HepG2 (cell line): Measurements from ENCODE around the gene OBSL1. TPM values are rescaled to one million over a fixed set of nuclear protein-coding genes. Genes with fewer than 3 reads are reported as not detected.

Experiments used
- ARNT ChIP-seq: fragments of 450-650 bp; IDR thresholded peaks from 2 replicates; pipeline ENCODE4 v1.6.1; 2017
- ATRX ChIP-seq: sonication (generic); formaldehyde crosslinking; IDR thresholded peaks from 2 replicates; pipeline ENCODE4 v1.4.0; 2020; ENCODE audit warnings: missing genetic modification reagents, borderline replicate concordance
- CCAR2 ChIP-seq: fragments of 200-400 bp; formaldehyde crosslinking; optimal IDR thresholded peaks from 2 replicates; pipeline ENCODE3; 2018; ENCODE audit warnings: low read depth, mild to moderate bottlenecking, low read length, moderate library complexity
- CHCHD3 ChIP-seq: sonication (generic); formaldehyde crosslinking; IDR thresholded peaks from 2 replicates; pipeline ENCODE4 v1.8.0; 2022; ENCODE audit warnings: mild to moderate bottlenecking, missing genetic modification reagents, moderate library complexity
- EED ChIP-seq: sonication (generic); formaldehyde crosslinking; IDR thresholded peaks from 2 replicates; pipeline ENCODE4 v1.5.0; 2020; ENCODE audit warnings: mild to moderate bottlenecking, missing genetic modification reagents
- ELF4 ChIP-seq: sonication (generic); formaldehyde crosslinking; IDR thresholded peaks from 2 replicates; pipeline ENCODE4 v1.5.0; 2020; ENCODE audit warnings: missing genetic modification reagents, mild to moderate bottlenecking, moderate library complexity, borderline replicate concordance
- FOXJ3 ChIP-seq: sonication (generic); formaldehyde crosslinking; IDR thresholded peaks from 2 replicates; pipeline ENCODE4 v1.4.0; 2020; ENCODE audit warnings: missing genetic modification reagents, mild to moderate bottlenecking, borderline replicate concordance
- HMGA1 ChIP-seq: sonication (generic); formaldehyde crosslinking; conservative IDR thresholded peaks from 2 replicates; pipeline ENCODE4 v1.4.0; 2020; ENCODE audit warnings: missing genetic modification reagents
- KAT8 ChIP-seq: IDR thresholded peaks from 2 replicates; pipeline ENCODE4 v1.6.1; 2016; ENCODE audit warnings: missing genetic modification reagents, missing compliant biosample characterization
- KDM5B ChIP-seq: sonication (generic); formaldehyde crosslinking; IDR thresholded peaks from 2 replicates; pipeline ENCODE4 v1.4.0; 2020; ENCODE audit warnings: missing genetic modification reagents, mild to moderate bottlenecking, borderline replicate concordance
- NFIC ChIP-seq: IDR thresholded peaks from 2 replicates; pipeline ENCODE4 v1.6.1; 2012; ENCODE audit warnings: mild to moderate bottlenecking, low read length, inconsistent platforms
- POGZ ChIP-seq: sonication (generic); formaldehyde crosslinking; IDR thresholded peaks from 2 replicates; pipeline ENCODE4 v1.4.0; 2020; ENCODE audit warnings: mild to moderate bottlenecking, missing genetic modification reagents
- SNRNP70 ChIP-seq: fragments of 200-400 bp; formaldehyde crosslinking; IDR thresholded peaks from 2 replicates; pipeline ENCODE4 v1.6.1; 2017; ENCODE audit warnings: mild to moderate bottlenecking, low read depth, low read length, moderate library complexity
- TBX2 ChIP-seq: sonication (generic); formaldehyde crosslinking; IDR thresholded peaks from 2 replicates; pipeline ENCODE4 v1.5.0; 2020; ENCODE audit warnings: missing genetic modification reagents, mild to moderate bottlenecking, borderline replicate concordance
- ZFX ChIP-seq: sonication (generic); formaldehyde crosslinking; IDR thresholded peaks from 2 replicates; pipeline ENCODE4 v1.4.0; 2020; ENCODE audit warnings: mild to moderate bottlenecking, low read depth, missing genetic modification reagents, moderate library complexity
- ZNF367 ChIP-seq: sonication (generic); formaldehyde crosslinking; IDR thresholded peaks from 2 replicates; pipeline ENCODE4 v1.4.0; 2020; ENCODE audit warnings: missing genetic modification reagents, borderline replicate concordance
- ZNF766 ChIP-seq: sonication (generic); formaldehyde crosslinking; IDR thresholded peaks from 2 replicates; pipeline ENCODE4 v1.5.0; 2020; ENCODE audit warnings: missing genetic modification reagents, borderline replicate concordance
- ZNF788 ChIP-seq: sonication (generic); formaldehyde crosslinking; IDR thresholded peaks from 2 replicates; pipeline ENCODE4 v1.5.0; 2020; ENCODE audit warnings: mild to moderate bottlenecking, missing genetic modification reagents, borderline replicate concordance
- ZNF800 ChIP-seq: sonication (generic); formaldehyde crosslinking; IDR thresholded peaks from 2 replicates; pipeline ENCODE4 v1.4.0; 2020; ENCODE audit warnings: missing genetic modification reagents
- ZNF83 ChIP-seq: sonication (generic); formaldehyde crosslinking; IDR thresholded peaks from 2 replicates; pipeline ENCODE4 v1.4.0; 2020; ENCODE audit warnings: missing genetic modification reagents, mild to moderate bottlenecking, borderline replicate concordance
- ZNF839 ChIP-seq: sonication (generic); formaldehyde crosslinking; IDR thresholded peaks from 2 replicates; pipeline ENCODE4 v1.4.0; 2020; ENCODE audit warnings: missing genetic modification reagents, mild to moderate bottlenecking, borderline replicate concordance
- polyA plus RNA-seq, 8 experiments: library from polyadenylated mRNA; depleted of rRNA in 3 of 8; stranded (reverse) in 7 of 8; unstranded in 1 of 8; fragments of >200 nt; fragmentation: Illumina TruSeq in 4 of 8; extraction: Trizol in 4 of 8; gene quantifications; 2 replicates each; pipeline versions ENCODE4 v1.2.1 to v1.2.3, GENCODE V29; 2011 to 2016; ENCODE audit warnings: low read depth in 4 of 8, missing spikeins in 1 of 8, mixed read lengths in 1 of 8; ENCODE audit not compliant: insufficient read depth in 1 of 8
- total RNA-seq, 5 experiments: library from RNA; depleted of rRNA; stranded (reverse); fragments of >200 nt; fragmentation: Illumina TruSeq; extraction: Trizol; gene quantifications; 2 replicates each; pipeline ENCODE4 v1.2.3, GENCODE V29; 2016; ENCODE audit warnings: low read depth in 1 of 5
- TF ChIP-seq, protein P1 (sequence below): sonication (generic); formaldehyde crosslinking; IDR thresholded peaks from 2 replicates; pipeline ENCODE4 v1.5.0; 2020; ENCODE audit warnings: mild to moderate bottlenecking, missing genetic modification reagents
- TF ChIP-seq, protein P2 (sequence below): sonication (generic); formaldehyde crosslinking; IDR thresholded peaks from 2 replicates; pipeline ENCODE4 v1.4.0; 2020; ENCODE audit warnings: missing genetic modification reagents

OBSL1 gene
- total and polyA plus RNA-seq, 2 of the 13 experiments (the other 11 are each of a cell fraction or from before 2014, with no cell fraction given) = 86.7 to 218 TPM

DNA sequence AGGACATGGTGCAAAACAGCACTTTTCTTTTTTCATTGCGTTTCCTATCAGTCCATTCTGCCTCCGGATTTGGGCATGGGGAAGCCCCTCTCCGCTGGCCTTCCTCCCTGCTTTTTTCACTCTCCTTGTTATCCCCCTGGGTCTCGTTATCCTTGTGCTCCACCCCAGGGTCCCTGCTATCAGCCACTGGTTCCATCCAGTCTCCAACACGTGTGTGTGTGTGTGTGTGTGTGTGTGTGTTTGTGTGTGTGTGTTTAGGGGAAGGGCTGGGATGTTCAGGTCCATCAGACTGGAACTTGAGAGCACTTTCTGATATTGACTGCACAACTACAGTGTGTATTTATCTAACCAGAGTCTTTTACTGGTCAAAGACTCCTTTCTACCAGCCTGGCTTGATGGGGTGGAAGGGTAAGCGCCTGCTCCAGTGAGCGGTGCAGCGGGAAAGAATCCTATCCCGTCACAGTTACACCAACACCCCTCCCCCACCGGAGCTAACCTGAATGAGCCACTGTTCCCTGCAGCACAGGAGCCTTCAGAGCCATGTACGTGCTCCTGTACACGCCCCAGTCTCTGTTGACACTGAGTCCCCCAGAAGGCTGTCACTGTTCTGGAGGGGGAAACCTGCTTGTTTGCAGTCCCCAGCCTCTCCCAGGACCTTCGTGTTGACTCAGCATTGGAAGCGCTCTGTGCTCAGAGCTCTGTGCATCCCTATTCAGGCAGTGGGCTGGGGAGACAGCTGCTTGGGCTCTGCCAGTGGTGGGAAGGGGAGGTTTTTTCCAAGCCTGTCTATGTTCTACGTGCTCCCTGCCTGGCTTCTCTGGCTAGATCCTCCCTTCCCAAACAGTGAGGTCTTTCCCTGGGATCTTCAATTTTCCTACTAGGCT, 5.4 kb upstream of the OBSL1 start (continued):
- TF ChIP-seq ATRX (CRISPR knock-in tag) (no peak), ARNT (peak; percentile 50; the same call in 1 of the 2 replicates), ZNF367 (CRISPR knock-in tag) (no peak), ZNF839 (CRISPR knock-in tag) (peak; percentile 20; the same call in 1 of the 2 replicates), CCAR2 (peak; percentile 31), ZNF800 (CRISPR knock-in tag) (peak; percentile 62; the same call in 1 of the 2 replicates), KDM5B (CRISPR knock-in tag) (peak; percentile 97; the same call in 1 of the 2 replicates), CHCHD3 (CRISPR knock-in tag) (0 out of 2 replicates have a peak, but pooled peaks have one; percentile 25), ZFX (CRISPR knock-in tag) (0 out of 2 replicates have a peak, but pooled peaks have one; percentile 5), HMGA1 (no peak), SNRNP70 (no peak), ZNF788 (CRISPR knock-in tag) (peak; percentile 96; the same call in 1 of the 2 replicates), ZNF83 (CRISPR knock-in tag) (no peak), FOXJ3 (CRISPR knock-in tag) (peak; percentile 91), EED (CRISPR knock-in tag) (no peak), TBX2 (peak; percentile 98), ZNF766 (no peak; the same call in 1 of the 2 replicates), NFIC (peak; percentile 89), ELF4 (CRISPR knock-in tag) (no peak), POGZ (peak; percentile 91), KAT8 (CRISPR knock-in tag) (peak; percentile 87)
- TF ChIP-seq, protein P1, sequence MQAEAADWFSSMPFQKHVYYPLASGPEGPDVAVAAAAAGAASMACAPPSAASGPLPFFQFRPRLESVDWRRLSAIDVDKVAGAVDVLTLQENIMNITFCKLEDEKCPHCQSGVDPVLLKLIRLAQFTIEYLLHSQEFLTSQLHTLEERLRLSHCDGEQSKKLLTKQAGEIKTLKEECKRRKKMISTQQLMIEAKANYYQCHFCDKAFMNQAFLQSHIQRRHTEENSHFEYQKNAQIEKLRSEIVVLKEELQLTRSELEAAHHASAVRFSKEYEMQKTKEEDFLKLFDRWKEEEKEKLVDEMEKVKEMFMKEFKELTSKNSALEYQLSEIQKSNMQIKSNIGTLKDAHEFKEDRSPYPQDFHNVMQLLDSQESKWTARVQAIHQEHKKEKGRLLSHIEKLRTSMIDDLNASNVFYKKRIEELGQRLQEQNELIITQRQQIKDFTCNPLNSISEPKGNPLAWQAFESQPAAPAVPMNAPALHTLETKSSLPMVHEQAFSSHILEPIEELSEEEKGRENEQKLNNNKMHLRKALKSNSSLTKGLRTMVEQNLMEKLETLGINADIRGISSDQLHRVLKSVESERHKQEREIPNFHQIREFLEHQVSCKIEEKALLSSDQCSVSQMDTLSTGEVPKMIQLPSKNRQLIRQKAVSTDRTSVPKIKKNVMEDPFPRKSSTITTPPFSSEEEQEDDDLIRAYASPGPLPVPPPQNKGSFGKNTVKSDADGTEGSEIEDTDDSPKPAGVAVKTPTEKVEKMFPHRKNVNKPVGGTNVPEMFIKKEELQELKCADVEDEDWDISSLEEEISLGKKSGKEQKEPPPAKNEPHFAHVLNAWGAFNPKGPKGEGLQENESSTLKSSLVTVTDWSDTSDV (CRISPR knock-in tag) = no peak
- TF ChIP-seq, protein P2, sequence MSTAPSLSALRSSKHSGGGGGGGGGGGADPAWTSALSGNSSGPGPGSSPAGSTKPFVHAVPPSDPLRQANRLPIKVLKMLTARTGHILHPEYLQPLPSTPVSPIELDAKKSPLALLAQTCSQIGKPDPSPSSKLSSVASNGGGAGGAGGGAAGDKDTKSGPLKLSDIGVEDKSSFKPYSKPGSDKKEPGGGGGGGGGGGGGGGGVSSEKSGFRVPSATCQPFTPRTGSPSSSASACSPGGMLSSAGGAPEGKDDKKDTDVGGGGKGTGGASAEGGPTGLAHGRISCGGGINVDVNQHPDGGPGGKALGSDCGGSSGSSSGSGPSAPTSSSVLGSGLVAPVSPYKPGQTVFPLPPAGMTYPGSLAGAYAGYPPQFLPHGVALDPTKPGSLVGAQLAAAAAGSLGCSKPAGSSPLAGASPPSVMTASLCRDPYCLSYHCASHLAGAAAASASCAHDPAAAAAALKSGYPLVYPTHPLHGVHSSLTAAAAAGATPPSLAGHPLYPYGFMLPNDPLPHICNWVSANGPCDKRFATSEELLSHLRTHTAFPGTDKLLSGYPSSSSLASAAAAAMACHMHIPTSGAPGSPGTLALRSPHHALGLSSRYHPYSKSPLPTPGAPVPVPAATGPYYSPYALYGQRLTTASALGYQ (CRISPR knock-in tag) = peak; percentile 94
